Left lung (tissue), 10 donors: ENCODE results near the gene AREG. TPM values are rescaled to one million over a fixed set of nuclear protein-coding genes. Genes with fewer than 3 reads are reported as not detected.

ENCODE experiments used
- ATAC-seq: fragments of 200-7000 bp; cut with Tn5 transposase; one replicate; pipeline ENCODE4 v1.9.1; 2020; ENCODE audit warnings: moderate library complexity
- DNase-seq, 4 donors: peaks; one replicate each; pipeline ENCODE4 v3.0.0-alpha.2; 2013 to 2020
- H3K27ac ChIP-seq, 2 donors: fragments of 200-600 bp; sonication (generic) in 1 of 2; one replicate each; pipeline versions ENCODE4 v1.5.0 to v1.8.0; 2020 to 2021
- H3K27me3 ChIP-seq, 2 donors: fragments of 200-600 bp; sonication (generic) in 1 of 2; one replicate each; pipeline versions ENCODE4 v1.5.0 to v1.8.0; 2020 to 2021
- H3K36me3 ChIP-seq, 2 donors: fragments of 200-600 bp; sonication (generic) in 1 of 2; one replicate each; pipeline versions ENCODE4 v1.5.0 to v1.8.0; 2020 to 2021
- H3K4me1 ChIP-seq, 2 donors: fragments of 200-600 bp; one replicate each; pipeline ENCODE4 v1.8.0; 2021
- H3K4me3 ChIP-seq, 2 donors: fragments of 200-600 bp; sonication (generic) in 1 of 2; one replicate each; pipeline versions ENCODE4 v1.5.0 to v1.8.0; 2020 to 2021; ENCODE audit warnings: mild to moderate bottlenecking in 1 of 2
- H3K9me3 ChIP-seq, 2 donors: fragments of 200-600 bp; sonication (generic) in 1 of 2; one replicate each; pipeline versions ENCODE4 v1.5.0 to v1.8.0; 2020 to 2021
- CTCF ChIP-seq, 2 donors: fragments of 200-600 bp; sonication (generic) in 1 of 2; IDR thresholded peaks; one replicate each; pipeline versions ENCODE4 v1.5.0 to v1.8.0; 2021; ENCODE audit warnings: antibody characterized with exemption in 2 of 2
- intact Hi-C, 2 donors: fragments of 100-400 bp; cut with DNase I; formaldehyde crosslinking; loops; one replicate each; pipeline versions ENCODE4 v1.11.2 to v1.14.2; 2022
- polyA plus RNA-seq, 6 donors: library from polyadenylated mRNA; unstranded; fragments of 120-200 nt; gene quantifications; one replicate each; pipeline ENCODE4 v1.2.1, GENCODE V29; 2013; ENCODE audit not compliant: insufficient read length in 6 of 6
- total RNA-seq, 2 donors: library from RNA; stranded (reverse); fragmentation: NEBNext Ultra II Directional; extraction: Animal tissue kit (Norgen Biotek cat#: 25700); gene quantifications; one replicate each; pipeline ENCODE4 v1.2.1, GENCODE V29; 2021
- donor health status: DM: no; HTN: yes; CAD: no.
- donor health status: DM: no; HTN: no; CAD: no.

Gene AREG
- total and polyA plus RNA-seq, 8 donors, result 0.90 to 130 (median 1.8) TPM

GRCh38 chr4:74420863-74421262 lies 24.1 kb upstream of the AREG start:
- Histone ChIP-seq H3K27ac (no peak overlapping the region), H3K4me1 (no peaks in the 10 kb centered on the region), H3K27me3 (no peaks in the 10 kb centered on the region), H3K36me3 (no peaks in the 10 kb centered on the region), H3K4me3 (no peak overlapping the region), H3K9me3 (no peaks in the 10 kb centered on the region)
- intact Hi-C loops, result no loop called here
- no peak for ATAC-seq
- no peak for TF ChIP-seq CTCF (IDR thresholded peaks at IDR 0.05)
- DNase-seq, result no peak

DNA sequence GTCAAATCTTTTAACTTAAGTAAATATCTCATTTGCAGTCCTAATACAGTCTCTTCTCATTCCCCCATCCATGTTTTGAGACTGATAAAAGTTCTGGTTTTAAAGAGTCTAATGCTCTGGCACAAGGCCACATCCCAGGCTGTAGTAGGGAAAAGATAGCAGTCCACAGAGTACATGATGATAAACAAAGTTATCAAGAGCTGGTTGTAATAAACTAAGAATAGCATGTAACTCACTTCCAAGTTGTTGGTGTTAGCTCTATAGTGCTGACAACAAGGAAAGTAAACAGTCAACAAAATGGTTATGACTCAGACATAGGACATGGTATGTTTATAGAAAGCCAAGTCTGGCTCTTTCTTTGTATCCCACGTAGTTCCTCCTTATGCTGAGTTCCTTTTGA lies 21.8 kb upstream of the AREG start:
- Histone ChIP-seq H3K27me3 (no peaks in the 10 kb centered on the region), H3K27ac (no peak overlapping the region), H3K36me3 (no peaks in the 10 kb centered on the region), H3K4me3 (no peak overlapping the region), H3K9me3 (no peaks in the 10 kb centered on the region), H3K4me1 (no peaks in the 10 kb centered on the region)
- intact Hi-C loops, result no loop called here
- peak; percentile 31 for ATAC-seq
- no peak for TF ChIP-seq CTCF (IDR thresholded peaks at IDR 0.05)
- DNase-seq, result peak in 2 of 4 donors; percentile 63 to 83

DNA sequence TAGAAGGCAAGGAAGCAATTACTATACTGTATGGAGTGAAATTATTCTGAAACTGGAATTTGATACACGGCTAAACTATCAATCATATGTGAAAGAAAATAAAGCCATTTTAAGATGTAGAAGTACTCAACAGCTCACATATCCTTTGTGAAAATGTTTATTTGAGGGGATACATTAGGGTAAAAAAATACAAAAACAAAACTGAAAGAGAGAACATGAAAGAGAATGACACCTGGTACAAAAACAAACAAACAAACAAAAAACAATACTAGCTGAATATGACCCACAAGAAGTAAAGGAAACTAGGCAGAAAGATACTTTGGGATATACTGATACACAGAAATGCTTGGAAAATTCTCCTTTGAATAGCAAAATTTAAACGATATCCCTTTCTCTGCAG lies 20.8 kb upstream of the AREG start:
- no peaks in the 10 kb centered on the region for H3K4me1 ChIP-seq
- no peak for TF ChIP-seq CTCF (IDR thresholded peaks at IDR 0.05)
- no peak for ATAC-seq

GRCh38 chr4:74426101-74426500 lies 18.8 kb upstream of the AREG start:
- TF ChIP-seq CTCF (IDR thresholded peaks at IDR 0.05), result no peak

More for the DNA sequence above, 20.8 kb upstream of the AREG start:
- no peaks in the 10 kb centered on the region for H3K27me3 ChIP-seq
- H3K4me3 ChIP-seq, result no peak overlapping the region
- no peak for DNase-seq
- no peak overlapping the region for H3K27ac ChIP-seq
- H3K9me3 ChIP-seq, result no peaks in the 10 kb centered on the region
- no peaks in the 10 kb centered on the region for H3K36me3 ChIP-seq
- intact Hi-C loops, result no loop called here

GRCh38 chr4:74428276-74428675 lies 16.7 kb upstream of the AREG start:
- intact Hi-C loops, result no loop called here
- H3K4me3 ChIP-seq, result no peak overlapping the region
- no peaks in the 10 kb centered on the region for H3K36me3 ChIP-seq
- no peak for DNase-seq
- H3K9me3 ChIP-seq, result no peaks in the 10 kb centered on the region
- TF ChIP-seq CTCF (IDR thresholded peaks at IDR 0.05), result no peak
- H3K27me3 ChIP-seq, result no peaks in the 10 kb centered on the region
- no peak overlapping the region for H3K27ac ChIP-seq
- peaks cover 0 to 2% of the 10 kb centered on the region in 2 donors for H3K4me1 ChIP-seq
- ATAC-seq, result no peak

More at GRCh38 chr4:74426101-74426500, 18.8 kb upstream of the AREG start:
- intact Hi-C loops, result no loop called here
- no peak for ATAC-seq
- H3K36me3 ChIP-seq, result no peaks in the 10 kb centered on the region
- H3K4me3 ChIP-seq, result no peak overlapping the region
- H3K27ac ChIP-seq, result no peak overlapping the region
- H3K9me3 ChIP-seq, result no peaks in the 10 kb centered on the region
- H3K4me1 ChIP-seq, result no peaks in the 10 kb centered on the region
- no peaks in the 10 kb centered on the region for H3K27me3 ChIP-seq
- DNase-seq, result no peak
